KOPT-K1 (cell line): Measurements from ENCODE around the gene DUSP8.

Source experiments
- H3K27ac ChIP-seq: fragments of 200-600 bp; sonication (generic); 2 replicates; pipeline ENCODE4 v1.5.1; 2016; ENCODE audit warnings: antibody characterized with exemption, mild to moderate bottlenecking, low read depth, low read length; ENCODE audit not compliant: poor library complexity, severe bottlenecking
- H3K36me3 ChIP-seq: fragments of 200-600 bp; sonication (generic); 2 replicates; pipeline ENCODE4 v1.5.1; 2017; ENCODE audit warnings: antibody characterized with exemption, mild to moderate bottlenecking, low read length, moderate library complexity; ENCODE audit not compliant: insufficient read depth
- H3K9me3 ChIP-seq: fragments of 200-600 bp; sonication (generic); 2 replicates; pipeline ENCODE4 v1.5.1; 2017; ENCODE audit warnings: antibody characterized with exemption, low read length, mild to moderate bottlenecking; ENCODE audit not compliant: insufficient read depth, poor library complexity, severe bottlenecking

Gene DUSP8

DNA sequence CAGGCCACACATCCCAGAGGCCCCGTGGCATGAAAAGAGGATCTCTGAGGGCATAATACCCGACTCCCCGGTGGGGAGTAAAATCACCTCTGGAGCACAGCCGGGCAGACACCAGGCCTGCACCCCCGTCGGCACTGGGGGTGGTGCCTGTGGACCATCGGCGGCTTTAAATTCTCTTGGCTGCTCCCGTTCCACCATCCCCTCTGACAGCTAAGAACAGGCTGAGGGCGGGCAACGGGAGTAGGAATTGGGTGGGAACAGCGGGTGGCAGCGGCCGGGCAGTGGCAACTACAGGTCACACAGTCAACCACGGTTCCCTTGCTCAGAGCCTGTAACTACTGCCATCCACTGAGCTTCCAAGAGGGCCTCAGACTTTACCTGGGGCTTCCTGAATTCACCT is 45.3 kb downstream of the DUSP8 start:
- H3K36me3 ChIP-seq = no peaks in the 10 kb centered on the region
- H3K27ac ChIP-seq = no peak overlapping the region
- no peaks in the 10 kb centered on the region for H3K9me3 ChIP-seq

GRCh38 chr11:1523779-1524178 is 48.3 kb downstream of the DUSP8 start:
- H3K36me3 ChIP-seq = no peaks in the 10 kb centered on the region
- H3K9me3 ChIP-seq = no peaks in the 10 kb centered on the region
- H3K27ac ChIP-seq = no peak overlapping the region

GRCh38 chr11:1523077-1523476 is 49.0 kb downstream of the DUSP8 start:
- no peak overlapping the region for H3K27ac ChIP-seq
- no peaks in the 10 kb centered on the region for H3K9me3 ChIP-seq

GRCh38 chr11:1522081-1522424 is 50.0 kb downstream of the DUSP8 start:
- H3K36me3 ChIP-seq = no peaks in the 10 kb centered on the region
- H3K9me3 ChIP-seq = no peaks in the 10 kb centered on the region
- no peak overlapping the region for H3K27ac ChIP-seq

More at GRCh38 chr11:1523077-1523476, 49.0 kb downstream of the DUSP8 start:
- no peaks in the 10 kb centered on the region for H3K36me3 ChIP-seq

DNA sequence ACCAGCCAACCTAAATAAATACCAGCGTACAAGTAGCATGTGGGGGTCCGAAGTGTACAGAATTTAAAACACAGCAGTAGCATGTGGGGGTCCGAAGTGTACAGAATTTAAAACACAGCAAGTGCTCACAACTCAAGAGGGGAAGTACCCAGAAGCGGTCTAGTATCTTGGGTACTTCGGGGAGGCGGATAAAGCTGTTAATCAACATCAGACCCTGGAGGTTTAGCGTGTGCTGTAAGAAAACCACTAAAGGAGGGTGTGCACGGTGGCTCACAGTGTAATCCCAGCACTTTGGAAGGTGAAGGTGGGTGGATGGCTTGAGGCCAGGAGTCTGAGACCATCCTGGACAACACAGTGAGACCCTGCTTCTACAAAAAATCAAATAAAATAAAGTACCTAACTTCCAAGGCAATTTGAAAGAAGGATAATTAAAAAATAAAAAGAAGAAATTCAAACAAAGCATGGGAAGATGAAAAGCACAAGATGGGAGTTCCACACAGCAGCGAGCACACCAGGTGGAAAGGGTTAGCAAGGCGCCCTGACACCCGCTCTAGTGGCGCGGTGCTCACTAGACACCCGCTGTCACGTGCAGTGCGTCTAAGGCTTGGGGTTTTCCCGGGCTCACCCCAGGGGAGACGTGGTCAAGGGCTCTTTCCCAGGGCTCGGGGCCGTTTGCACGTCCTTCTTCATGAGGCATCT is 50.5 kb downstream of the DUSP8 start:
- Histone ChIP-seq H3K36me3 (no peaks in the 10 kb centered on the region), H3K9me3 (no peaks in the 10 kb centered on the region), H3K27ac (no peak overlapping the region)

- no peaks in the 10 kb centered on the region for H3K9me3 ChIP-seq
- no peak overlapping the region for H3K27ac ChIP-seq
- no peaks in the 10 kb centered on the region for H3K36me3 ChIP-seq
Observed at GRCh38 chr11:1520663-1521267, 51.3 kb downstream of the DUSP8 start.

DNA sequence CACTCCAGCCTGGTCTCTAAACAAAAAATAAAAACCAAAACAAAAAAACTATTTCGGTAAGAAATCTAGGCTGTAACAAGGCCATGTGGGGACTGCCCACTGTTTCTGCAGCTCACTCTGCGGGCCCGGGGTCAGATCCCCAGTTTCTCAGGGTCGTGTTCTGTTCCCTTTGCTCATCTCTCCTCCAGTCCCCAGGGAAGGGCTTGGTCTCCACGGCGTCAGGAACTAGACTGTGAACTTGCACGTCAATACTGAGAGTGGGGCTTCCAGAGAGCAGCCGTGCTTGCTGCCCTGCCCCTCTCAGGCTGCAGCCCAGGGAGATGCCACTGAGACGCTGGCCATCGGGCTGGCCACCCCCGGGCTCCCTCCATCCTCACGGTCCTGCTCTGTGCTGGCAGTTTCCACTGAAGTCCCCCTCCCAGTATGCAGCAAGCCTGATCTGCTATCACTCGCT is 51.8 kb downstream of the DUSP8 start:
- H3K36me3 ChIP-seq = no peaks in the 10 kb centered on the region
- H3K9me3 ChIP-seq = no peaks in the 10 kb centered on the region
- H3K27ac ChIP-seq = no peak overlapping the region

GRCh38 chr11:1519028-1520010 is 52.8 kb downstream of the DUSP8 start:
- Histone ChIP-seq H3K27ac (no peak overlapping the region), H3K36me3 (no peaks in the 10 kb centered on the region), H3K9me3 (no peaks in the 10 kb centered on the region)

DNA sequence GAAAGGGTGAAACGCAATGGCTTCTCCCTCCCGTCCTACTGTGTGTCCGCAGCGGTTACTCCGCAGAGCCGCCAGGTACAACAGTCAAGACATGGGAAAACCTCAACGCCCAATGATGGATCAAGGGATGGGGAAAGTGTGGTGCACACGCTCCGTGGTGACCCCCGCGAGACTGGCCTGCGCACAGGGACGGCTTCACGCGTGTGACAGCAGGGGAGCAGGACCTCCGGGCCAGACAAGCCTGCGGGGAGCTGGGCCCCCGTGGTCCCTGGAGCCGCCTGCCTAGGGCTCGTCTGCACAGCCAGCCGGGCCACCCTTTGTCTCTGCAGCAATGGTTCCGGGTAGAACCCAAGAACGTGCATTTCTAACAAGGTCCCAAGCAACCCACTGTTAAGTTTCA is 53.8 kb downstream of the DUSP8 start:
- no peaks in the 10 kb centered on the region for H3K36me3 ChIP-seq
- no peaks in the 10 kb centered on the region for H3K9me3 ChIP-seq
- no peak overlapping the region for H3K27ac ChIP-seq

DNA sequence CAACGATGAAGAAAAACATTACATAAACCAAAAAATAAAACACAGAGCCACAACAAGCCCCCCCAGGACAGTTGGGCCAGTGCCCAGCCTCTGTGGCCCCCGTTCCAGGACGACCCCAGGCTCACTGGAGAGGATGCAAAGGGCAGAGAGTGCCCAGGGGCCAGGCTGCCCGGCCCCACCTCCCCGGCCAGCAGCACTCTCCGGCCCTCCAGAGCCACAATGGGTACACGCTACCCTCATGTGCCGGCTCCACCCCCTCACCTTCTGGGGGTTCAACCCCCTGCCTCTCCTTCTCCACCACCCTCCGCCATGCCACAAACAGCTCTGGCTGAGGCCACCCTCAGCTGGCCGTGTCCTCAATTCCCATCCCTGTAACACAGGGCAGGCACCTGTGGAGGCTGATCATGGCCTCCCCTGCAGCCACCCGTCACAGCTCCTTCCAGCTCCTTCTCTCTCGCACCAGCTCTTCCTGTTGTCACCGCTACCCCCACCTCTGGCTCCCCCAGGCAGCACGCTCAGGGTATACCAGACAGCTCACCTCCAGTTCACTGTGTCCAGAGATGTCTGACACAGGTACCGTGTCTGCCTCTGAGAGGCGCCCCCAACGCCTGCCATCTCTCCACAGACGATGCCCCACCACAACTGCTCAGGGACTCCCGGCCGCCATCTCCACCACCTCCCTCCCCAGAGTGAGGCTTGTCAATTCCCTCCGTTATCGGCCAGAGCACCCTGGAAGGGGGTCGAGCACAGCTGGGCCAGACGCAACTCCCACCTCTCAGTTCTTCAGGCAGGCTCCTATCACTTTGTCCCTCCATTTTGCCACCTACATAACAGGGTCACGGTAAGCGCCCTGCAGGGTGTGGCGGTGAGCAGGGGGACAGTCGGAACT is 54.7 kb downstream of the DUSP8 start:
- no peak overlapping the region for H3K27ac ChIP-seq
- H3K36me3 ChIP-seq = no peaks in the 10 kb centered on the region
- H3K9me3 ChIP-seq = no peaks in the 10 kb centered on the region

- no peaks in the 10 kb centered on the region for H3K36me3 ChIP-seq
- no peak overlapping the region for H3K27ac ChIP-seq
- H3K9me3 ChIP-seq = no peaks in the 10 kb centered on the region
Observed at GRCh38 chr11:1516273-1517067, 55.6 kb downstream of the DUSP8 start.

DNA sequence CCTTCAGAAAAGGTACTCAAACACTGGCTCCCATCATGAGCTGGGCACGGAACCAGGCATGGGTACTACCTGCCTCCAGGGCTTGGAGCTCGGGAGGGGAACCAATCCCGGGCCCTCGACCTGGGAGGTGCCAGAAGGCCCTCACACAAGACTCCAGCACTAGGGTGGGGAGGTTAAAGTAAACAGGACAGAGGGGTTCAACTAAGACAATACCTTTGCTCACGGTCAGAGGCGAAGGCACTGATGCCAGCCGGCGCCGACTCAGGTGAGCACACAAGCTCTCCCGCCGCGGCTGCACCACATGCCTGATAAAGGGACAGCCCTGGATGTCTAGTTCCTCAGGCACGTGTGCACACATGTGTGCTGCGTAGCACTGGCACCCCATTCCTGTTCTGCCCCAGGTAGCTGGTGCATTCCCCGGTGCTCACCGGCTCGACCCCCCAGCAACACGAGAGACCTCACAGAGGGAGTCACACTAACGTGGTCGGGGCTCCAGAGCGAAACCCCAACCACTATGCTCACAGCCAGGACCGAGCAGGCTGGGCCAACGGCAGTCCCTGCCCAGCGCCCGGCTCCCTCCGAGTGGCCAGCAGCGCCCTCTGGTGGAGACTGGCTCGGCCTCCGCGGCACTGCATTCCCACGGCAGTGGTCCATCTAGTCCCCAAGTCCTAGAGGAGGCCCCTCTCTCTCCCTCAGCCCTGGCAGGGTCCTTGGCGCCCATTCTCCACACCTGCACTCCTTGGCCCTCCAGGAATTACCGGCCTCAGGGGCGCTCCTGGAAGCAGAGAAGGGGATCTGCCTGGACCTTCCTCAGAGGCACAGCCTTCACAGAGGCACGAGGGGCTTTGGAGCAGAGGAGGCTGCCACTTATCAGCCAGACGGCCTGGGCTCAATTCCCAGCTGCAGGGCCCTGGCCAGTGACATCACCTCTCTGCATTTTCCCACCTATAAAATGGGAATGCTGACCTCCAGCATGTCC is 56.7 kb downstream of the DUSP8 start:
- no peaks in the 10 kb centered on the region for H3K9me3 ChIP-seq
- no peaks in the 10 kb centered on the region for H3K36me3 ChIP-seq
- no peak overlapping the region for H3K27ac ChIP-seq
